GM12878 (cell line): ENCODE measurements around the gene PARM1. TPM values are rescaled to one million over a fixed set of nuclear protein-coding genes. Genes with fewer than 3 reads are reported as not detected.

Source experiments
- ASH2L ChIP-seq: fragments of 300-600, 200-600 bp; sonication (generic); IDR thresholded peaks from 2 replicates; pipeline ENCODE4 v1.6.1; 2017; ENCODE audit warnings: low read depth, mild to moderate bottlenecking, borderline replicate concordance
- CHD1 ChIP-seq: IDR thresholded peaks from 2 replicates; pipeline ENCODE4 v1.6.1; 2012; ENCODE audit warnings: low read depth, low read length, improper control_type of control experiment
- EED ChIP-seq: sonication (generic); IDR thresholded peaks from 2 replicates; pipeline ENCODE4 v1.6.1; 2016; ENCODE audit warnings: antibody characterized with exemption, low read depth
- JUND ChIP-seq: IDR thresholded peaks from 2 replicates; pipeline ENCODE4 v1.6.1; 2012; ENCODE audit warnings: low read depth, mild to moderate bottlenecking, low read length, improper control_type of control experiment, moderate library complexity
- MTA3 ChIP-seq: IDR thresholded peaks from 2 replicates; pipeline ENCODE4 v1.6.1; 2012; ENCODE audit warnings: low read length, inconsistent platforms, borderline replicate concordance
- RAD51 ChIP-seq: fragments of 450-650 bp; IDR thresholded peaks from 2 replicates; pipeline ENCODE4 v1.6.1; 2016; ENCODE audit warnings: moderate library complexity, mild to moderate bottlenecking, inconsistent platforms
- RELB ChIP-seq: fragments of 450-650 bp; IDR thresholded peaks from 2 replicates; pipeline ENCODE4 v1.6.1; 2017; ENCODE audit warnings: low read depth, mild to moderate bottlenecking, moderate library complexity
- STAT3 ChIP-seq: IDR thresholded peaks from 2 replicates; pipeline ENCODE4 v1.6.1; 2011; ENCODE audit warnings: low read depth, low read length, improper control_type of control experiment
- TBL1XR1 ChIP-seq: IDR thresholded peaks from 2 replicates; pipeline ENCODE4 v1.6.1; 2012; ENCODE audit warnings: low read depth, low read length, improper control_type of control experiment
- TCF7 ChIP-seq: IDR thresholded peaks from 2 replicates; pipeline ENCODE4 v1.6.1; 2014; ENCODE audit warnings: antibody characterized with exemption, borderline replicate concordance
- USF1 ChIP-seq: IDR thresholded peaks from 2 replicates; pipeline ENCODE4 v1.6.1; 2011; ENCODE audit warnings: borderline replicate concordance, low read depth, mild to moderate bottlenecking, moderate library complexity, mixed read lengths, low read length; ENCODE audit not compliant: insufficient read depth; ENCODE audit errors: extremely low read length
- ZBTB4 ChIP-seq: fragments of 450-650 bp; formaldehyde crosslinking; IDR thresholded peaks from 2 replicates; pipeline ENCODE4 v1.4.0; 2022; ENCODE audit warnings: mild to moderate bottlenecking, moderate library complexity
- ZNF274 ChIP-seq: IDR thresholded peaks from one replicate; pipeline ENCODE4 v1.8.0; 2011; ENCODE audit not compliant: insufficient read length, insufficient read depth
- ZNF384 ChIP-seq: IDR thresholded peaks from 2 replicates; pipeline ENCODE4 v1.6.1; 2012; ENCODE audit warnings: low read depth, mild to moderate bottlenecking, low read length, improper control_type of control experiment, borderline replicate concordance
- ZNF687 ChIP-seq: fragments of 450-650 bp; IDR thresholded peaks from 2 replicates; pipeline ENCODE4 v1.6.1; 2017; ENCODE audit warnings: mild to moderate bottlenecking, moderate library complexity
- ZZZ3 ChIP-seq: IDR thresholded peaks from 2 replicates; pipeline ENCODE4 v1.6.1; 2011; ENCODE audit warnings: low read depth; ENCODE audit not compliant: control insufficient read depth, insufficient read length
- polyA plus RNA-seq, 11 experiments: library from polyadenylated mRNA; depleted of rRNA in 4 of 11; unstranded in 6 of 11; stranded (reverse) in 5 of 11; fragments of >200 nt; fragmentation: Nextera tagmentation in 4 of 11; fragmentation: Illumina TruSeq in 1 of 11; extraction: Ambion mirVana in 4 of 11; extraction: Trizol in 1 of 11; gene quantifications; 1 replicate in 1 of 11; 2 replicates in 10 of 11; pipeline versions ENCODE4 v1.2.1 to v1.2.3, GENCODE V29; 2011 to 2016; ENCODE audit warnings: inconsistent platforms in 2 of 11, missing spikeins in 2 of 11, low read depth in 1 of 11
- total RNA-seq, 4 experiments: library from RNA; depleted of rRNA in 3 of 4; stranded (reverse); fragments of >200 nt in 3 of 4; fragmentation: Illumina TruSeq in 1 of 4; extraction: Trizol in 1 of 4; gene quantifications; 2 replicates each; pipeline versions ENCODE4 v1.2.1 to v1.2.3, GENCODE V29; 2013 to 2021
- TF ChIP-seq, protein P1 (sequence below): fragments of 450-650 bp; IDR thresholded peaks from 2 replicates; pipeline ENCODE4 v1.6.1; 2017; ENCODE audit warnings: mild to moderate bottlenecking, low read depth, inconsistent platforms; ENCODE audit not compliant: poor library complexity, severe bottlenecking

Gene PARM1
- total and polyA plus RNA-seq, 10 of the 15 experiments (the other 5 are each of a cell fraction or from before 2014, with no cell fraction given): 13.9 to 56.2 (median 41.3) TPM

DNA sequence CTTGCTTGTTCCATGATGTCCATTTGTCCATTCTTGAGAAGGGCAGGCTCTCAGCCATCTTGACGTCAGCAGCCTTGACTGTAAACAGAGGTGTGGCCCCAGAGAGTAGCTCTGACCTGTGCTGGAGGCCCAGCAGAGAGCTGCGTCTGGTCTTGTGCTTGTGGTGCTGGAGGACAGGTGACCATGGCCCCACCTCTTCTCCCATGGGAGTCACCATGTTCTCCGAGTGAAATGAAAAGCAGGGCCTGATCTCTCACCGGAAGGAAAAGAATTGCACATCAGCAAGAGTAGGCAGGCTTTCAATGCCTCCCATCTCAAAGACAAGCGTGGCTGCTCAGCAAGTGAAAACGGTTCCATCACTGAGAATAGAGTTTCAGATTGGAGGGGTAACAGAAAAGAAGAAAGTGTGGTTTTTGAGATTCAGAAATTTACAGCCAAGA, 11.5 kb downstream of the PARM1 start (continued):
- TF ChIP-seq CHD1 (no peak), RELB (no peak), JUND (no peak), ZNF687 (0 out of 2 replicates have a peak, but pooled peaks have one; percentile 31), TBL1XR1 (no peak), ZZZ3 (no peak), ZNF384 (no peak), MTA3 (no peak), TCF7 (no peak), ASH2L (no peak), STAT3 (no peak), USF1 (no peak), ZBTB4 (CRISPR knock-in tag) (no peak), RAD51 (peak; percentile 29; the same call in 1 of the 2 replicates), ZNF274 (no peak), EED (peak; percentile 67; the same call in 1 of the 2 replicates)
- TF ChIP-seq, protein P1, sequence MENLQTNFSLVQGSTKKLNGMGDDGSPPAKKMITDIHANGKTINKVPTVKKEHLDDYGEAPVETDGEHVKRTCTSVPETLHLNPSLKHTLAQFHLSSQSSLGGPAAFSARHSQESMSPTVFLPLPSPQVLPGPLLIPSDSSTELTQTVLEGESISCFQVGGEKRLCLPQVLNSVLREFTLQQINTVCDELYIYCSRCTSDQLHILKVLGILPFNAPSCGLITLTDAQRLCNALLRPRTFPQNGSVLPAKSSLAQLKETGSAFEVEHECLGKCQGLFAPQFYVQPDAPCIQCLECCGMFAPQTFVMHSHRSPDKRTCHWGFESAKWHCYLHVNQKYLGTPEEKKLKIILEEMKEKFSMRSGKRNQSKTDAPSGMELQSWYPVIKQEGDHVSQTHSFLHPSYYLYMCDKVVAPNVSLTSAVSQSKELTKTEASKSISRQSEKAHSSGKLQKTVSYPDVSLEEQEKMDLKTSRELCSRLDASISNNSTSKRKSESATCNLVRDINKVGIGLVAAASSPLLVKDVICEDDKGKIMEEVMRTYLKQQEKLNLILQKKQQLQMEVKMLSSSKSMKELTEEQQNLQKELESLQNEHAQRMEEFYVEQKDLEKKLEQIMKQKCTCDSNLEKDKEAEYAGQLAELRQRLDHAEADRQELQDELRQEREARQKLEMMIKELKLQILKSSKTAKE: no peak
